Measurements from ENCODE around the gene WDR46.
A peak's percentile ranks its signal among the peaks of the same experiment; 100 is the strongest.

The WDR46 gene

DNA sequence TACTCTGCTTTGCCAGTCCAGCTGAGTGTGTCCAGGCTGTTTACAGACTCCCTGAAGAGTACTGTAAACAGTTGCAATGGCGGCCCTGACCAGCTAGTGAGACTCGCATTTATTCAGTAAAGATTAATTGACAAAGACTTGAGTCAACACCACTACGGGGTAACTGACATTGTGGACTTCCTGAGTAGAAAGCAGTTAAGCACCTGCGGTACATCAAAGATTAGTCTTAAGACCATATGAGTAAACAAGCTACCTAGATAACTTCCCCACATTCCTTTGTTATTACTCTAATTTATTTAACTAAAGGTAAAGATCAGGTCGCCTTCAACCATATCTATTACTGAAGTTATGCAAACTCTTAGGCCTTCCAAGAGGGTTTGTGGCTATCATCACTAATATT, 30.0 kb downstream of the WDR46 start:
- no peak for DNase-seq

GRCh38 chr6:33254591-33254990, 34.4 kb downstream of the WDR46 start:
- DNase-seq: no peak

DNA sequence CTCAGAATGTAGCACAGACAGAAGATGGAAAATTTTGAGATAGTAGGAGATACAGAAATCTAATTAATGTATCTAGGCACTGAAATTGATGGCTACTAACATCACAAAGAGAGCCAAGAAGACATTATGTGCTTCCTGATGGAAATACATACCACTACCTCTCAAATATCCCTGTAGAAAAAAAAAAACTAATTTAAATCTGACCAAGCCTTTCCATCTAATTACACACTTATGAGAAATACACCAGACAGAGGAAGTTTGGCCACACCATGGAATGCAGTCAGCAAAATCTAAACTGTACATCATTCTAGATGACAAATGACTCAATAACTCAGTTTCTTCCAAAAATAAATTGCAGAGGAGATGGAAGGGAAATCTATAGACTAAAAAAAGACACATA, 36.3 kb downstream of the WDR46 start:
- peak; percentile 48 for DNase-seq

- DNase-seq: no peak
Observed at GRCh38 chr6:33251395-33252012, 37.5 kb downstream of the WDR46 start.

GRCh38 chr6:33250731-33251130, 38.3 kb downstream of the WDR46 start:
- DNase-seq: no peak

GRCh38 chr6:33249732-33250630, 39.1 kb downstream of the WDR46 start:
- DNase-seq: peak; percentile 8

GRCh38 chr6:33248932-33249731, 39.9 kb downstream of the WDR46 start:
- DNase-seq: peak; percentile 99

- peak; percentile 44 for DNase-seq
Observed at GRCh38 chr6:33248643-33248931, 40.5 kb downstream of the WDR46 start.

GRCh38 chr6:33247977-33248642, 40.9 kb downstream of the WDR46 start:
- DNase-seq: peak; percentile 81

- peak; percentile 14 for DNase-seq
Observed at GRCh38 chr6:33243476-33243875, 45.6 kb downstream of the WDR46 start.

- no peak for DNase-seq
Observed at GRCh38 chr6:33241968-33242367, 47.1 kb downstream of the WDR46 start.

DNA sequence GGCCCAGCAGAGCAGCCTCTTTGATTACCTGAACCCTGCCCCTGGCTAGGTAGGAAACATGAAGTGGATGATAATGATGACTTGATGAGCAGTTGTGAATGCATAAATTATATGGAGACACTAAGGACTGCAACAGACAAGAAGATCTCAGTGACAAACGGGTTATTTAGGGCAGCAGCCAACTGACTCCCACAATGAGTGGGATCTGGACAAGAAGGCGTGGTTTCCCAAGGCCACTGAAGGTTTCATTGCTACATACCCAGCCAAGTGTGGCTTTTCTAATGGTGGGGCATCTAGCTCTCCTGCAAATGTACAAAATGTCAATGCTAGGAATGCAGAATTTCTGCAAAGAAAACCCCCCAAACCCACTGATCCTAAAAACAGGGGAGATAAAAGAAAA, 51.3 kb downstream of the WDR46 start:
- no peak for DNase-seq

- no peak for DNase-seq
Observed at GRCh38 chr6:33236852-33237251, 52.2 kb downstream of the WDR46 start.

DNA sequence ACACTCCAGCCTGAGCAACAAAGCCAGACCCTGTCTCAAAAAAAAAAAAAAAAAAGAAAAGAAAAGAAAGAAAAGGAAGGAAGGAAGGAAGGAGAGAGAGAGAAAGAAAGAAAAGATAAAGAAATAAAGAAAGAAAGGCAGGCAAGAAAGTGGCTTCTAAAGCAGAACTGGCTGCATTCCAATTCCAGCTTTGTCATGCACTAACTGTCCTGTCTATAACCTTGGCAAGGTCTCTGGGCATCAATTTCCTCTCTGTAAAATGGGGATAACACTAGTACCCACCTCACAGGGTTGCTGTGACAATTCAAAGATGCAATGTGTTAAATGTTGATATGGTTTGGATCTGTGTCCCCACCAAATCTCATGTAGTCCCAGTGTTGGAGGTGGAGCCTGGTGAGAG, 52.7 kb downstream of the WDR46 start:
- DNase-seq: no peak

DNA sequence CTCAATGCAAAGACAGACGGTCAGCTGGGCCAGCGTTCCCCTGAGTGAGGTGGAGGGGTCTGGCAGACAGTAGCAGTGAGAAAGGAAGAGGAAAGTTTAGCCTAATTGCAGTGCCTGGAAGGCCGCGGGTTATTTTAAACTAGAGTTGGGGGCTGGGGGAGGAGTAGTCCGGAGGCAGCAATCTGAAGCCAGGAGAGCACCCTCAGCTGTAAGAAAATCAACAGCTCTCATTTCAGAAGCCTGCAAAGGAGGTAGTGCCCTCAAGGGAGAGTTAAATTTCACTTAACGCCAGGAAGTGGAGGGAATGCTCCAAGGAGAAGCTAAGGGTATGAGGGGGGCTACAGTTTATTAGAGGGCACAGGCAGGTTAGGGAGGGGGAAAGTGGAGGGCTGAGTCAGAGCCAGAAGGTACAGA, 53.8 kb downstream of the WDR46 start:
- DNase-seq: no peak
